Parathyroid adenoma (tissue), 2 donors: ENCODE measurements around the gene ENTPD8.

Experiments
- H2AFZ ChIP-seq: fragments of 300-600 bp; sonication (generic); one replicate; pipeline ENCODE4 v1.7.0; 2017; ENCODE audit warnings: antibody characterized with exemption, mild to moderate bottlenecking
- H3K27ac ChIP-seq: fragments of 300-600 bp; sonication (generic); one replicate; pipeline ENCODE4 v1.7.0; 2017
- H3K27me3 ChIP-seq: fragments of 300-600 bp; sonication (generic); one replicate; pipeline ENCODE4 v1.7.0; 2017; ENCODE audit warnings: low read length; ENCODE audit not compliant: control insufficient read depth, insufficient read depth
- H3K36me3 ChIP-seq: fragments of 300-600 bp; sonication (generic); one replicate; pipeline ENCODE4 v1.7.0; 2017; ENCODE audit warnings: low read length; ENCODE audit not compliant: control insufficient read depth, insufficient read depth
- H3K4me1 ChIP-seq: fragments of 300-600 bp; sonication (generic); one replicate; pipeline ENCODE4 v1.7.0; 2017; ENCODE audit warnings: control low read depth
- H3K4me2 ChIP-seq: fragments of 300-600 bp; sonication (generic); one replicate; pipeline ENCODE4 v1.7.0; 2017; ENCODE audit warnings: low read length
- H3K4me3 ChIP-seq: fragments of 300-600 bp; sonication (generic); one replicate; pipeline ENCODE4 v1.7.0; 2017; ENCODE audit warnings: low read depth, low read length
- H3K79me2 ChIP-seq: fragments of 300-600 bp; sonication (generic); one replicate; pipeline ENCODE4 v1.7.0; 2017; ENCODE audit warnings: control low read depth
- H3K9ac ChIP-seq: fragments of 300-600 bp; sonication (generic); one replicate; pipeline ENCODE4 v1.7.0; 2017; ENCODE audit warnings: mild to moderate bottlenecking
- H3K9me3 ChIP-seq: fragments of 300-600 bp; sonication (generic); one replicate; pipeline ENCODE4 v1.7.0; 2017; ENCODE audit warnings: low read length; ENCODE audit not compliant: control insufficient read depth
- CTCF ChIP-seq: fragments of 300-600 bp; sonication (generic); IDR thresholded peaks from one replicate; pipeline ENCODE4 v1.7.0; 2017; ENCODE audit warnings: antibody characterized with exemption, mild to moderate bottlenecking
- donor health status: primary hyperparathyroidism.

ENTPD8 gene

GRCh38 chr9:137438591-137439157 is 2.5 kb downstream of the ENTPD8 start:
- H3K36me3 ChIP-seq = no peaks in the 10 kb centered on the region
- no peak overlapping the region for H2AFZ ChIP-seq
- no peaks in the 10 kb centered on the region for H3K79me2 ChIP-seq
- H3K27me3 ChIP-seq = no peaks in the 10 kb centered on the region
- no peak overlapping the region for H3K4me2 ChIP-seq
- no peak overlapping the region for H3K27ac ChIP-seq
- H3K4me3 ChIP-seq = no peak overlapping the region
- no peak for TF ChIP-seq CTCF
- no peak overlapping the region for H3K9ac ChIP-seq
- H3K4me1 ChIP-seq = no peaks in the 10 kb centered on the region
- no peaks in the 10 kb centered on the region for H3K9me3 ChIP-seq

- Histone ChIP-seq H3K9me3 (no peaks in the 10 kb centered on the region), H3K27ac (no peak overlapping the region), H3K36me3 (no peaks in the 10 kb centered on the region), H3K27me3 (no peaks in the 10 kb centered on the region), H2AFZ (no peak overlapping the region), H3K4me3 (no peak overlapping the region), H3K4me2 (no peak overlapping the region), H3K9ac (no peak overlapping the region), H3K4me1 (no peaks in the 10 kb centered on the region), H3K79me2 (no peaks in the 10 kb centered on the region)
- no peak for TF ChIP-seq CTCF
These were observed 3.2 kb downstream of the ENTPD8 start for GRCh38 chr9:137437691-137438590.

DNA sequence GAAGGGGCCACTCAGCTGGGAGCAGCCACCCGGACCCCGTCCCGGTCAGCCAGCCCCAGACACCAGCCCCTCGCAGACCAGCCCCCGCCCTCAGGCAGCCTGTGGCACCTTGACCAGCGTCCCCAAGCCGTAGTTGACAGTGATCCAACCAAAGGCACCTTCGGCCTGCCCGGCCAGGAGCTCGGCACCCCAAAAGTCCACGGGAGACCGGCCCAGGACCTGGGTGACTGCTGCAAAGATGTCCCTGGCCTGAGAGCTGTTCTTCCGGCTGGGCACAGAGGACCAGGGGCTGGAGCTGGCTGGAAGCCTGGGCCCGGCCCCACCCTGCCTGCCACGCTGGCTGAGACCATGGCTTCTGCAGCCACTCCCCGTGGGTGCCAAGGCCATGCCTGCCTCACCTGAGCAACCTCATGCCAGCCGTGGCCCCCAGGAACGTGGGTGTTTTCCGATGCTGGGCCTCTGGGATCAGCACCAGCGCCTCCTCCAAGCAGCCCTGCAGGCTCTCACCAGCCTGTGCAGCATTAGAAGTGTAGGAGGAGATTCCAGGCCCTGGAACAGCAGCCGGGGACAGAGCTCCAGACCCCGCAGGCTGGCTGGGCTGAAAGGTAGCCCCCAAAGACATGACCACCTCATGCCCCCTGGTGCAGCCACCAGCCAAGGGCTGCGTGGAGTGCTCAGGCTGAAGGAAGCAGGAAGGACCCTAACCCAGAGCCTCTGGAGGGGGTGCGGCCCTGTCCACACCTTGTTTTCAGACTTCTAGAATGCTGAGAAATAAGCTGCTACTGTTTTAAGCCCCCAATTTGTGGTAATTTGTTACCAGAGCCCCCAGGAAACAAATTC is 4.2 kb downstream of the ENTPD8 start:
- no peaks in the 10 kb centered on the region for H3K4me1 ChIP-seq
- H3K36me3 ChIP-seq = no peaks in the 10 kb centered on the region
- no peak overlapping the region for H2AFZ ChIP-seq
- TF ChIP-seq CTCF = no peak
- H3K27me3 ChIP-seq = no peaks in the 10 kb centered on the region
- no peak overlapping the region for H3K9ac ChIP-seq
- H3K9me3 ChIP-seq = no peaks in the 10 kb centered on the region
- H3K79me2 ChIP-seq = no peaks in the 10 kb centered on the region
- no peak overlapping the region for H3K4me3 ChIP-seq
- no peak overlapping the region for H3K27ac ChIP-seq
- no peak overlapping the region for H3K4me2 ChIP-seq

DNA sequence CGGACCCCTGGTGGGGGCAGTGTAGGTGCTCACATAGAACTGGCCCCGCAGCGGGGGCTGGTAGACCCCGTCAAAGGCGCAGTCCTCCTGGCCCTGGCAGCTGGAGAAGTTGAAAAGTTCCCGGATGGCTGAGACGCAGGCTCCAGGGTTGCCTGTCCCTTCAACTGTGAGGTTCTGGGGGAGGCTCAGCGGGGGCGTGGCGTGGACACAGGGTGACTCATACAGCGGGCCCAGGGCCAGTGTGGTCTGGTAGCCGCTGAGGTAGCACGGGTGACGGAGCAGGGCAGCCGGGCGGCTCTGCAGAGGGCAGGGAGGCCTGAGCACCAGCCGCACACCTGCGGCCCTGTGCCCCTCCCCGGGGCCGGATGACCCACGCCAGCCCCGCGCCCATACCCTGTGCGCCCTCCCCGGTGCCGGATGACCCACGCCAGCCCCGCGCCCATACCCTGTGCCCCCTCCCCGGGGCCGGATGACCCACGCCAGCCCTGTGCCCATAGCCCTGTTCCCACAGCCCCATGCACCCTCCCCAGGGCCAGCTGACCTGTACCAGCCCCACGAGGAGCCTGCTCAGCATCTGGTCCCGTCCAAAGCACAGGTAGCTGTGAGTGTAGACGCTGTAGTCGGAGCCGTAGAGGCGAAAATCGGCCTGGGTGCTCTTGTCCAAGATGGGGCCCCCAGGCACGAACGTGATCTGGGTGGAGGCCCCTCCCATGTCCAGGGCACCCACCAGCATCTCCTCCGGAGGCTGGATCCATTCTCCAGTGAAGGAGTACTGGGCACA is 5.0 kb downstream of the ENTPD8 start:
- Histone ChIP-seq H3K9me3 (no peaks in the 10 kb centered on the region), H3K4me1 (no peaks in the 10 kb centered on the region), H3K79me2 (no peaks in the 10 kb centered on the region), H2AFZ (no peak overlapping the region), H3K27ac (no peak overlapping the region), H3K4me3 (no peak overlapping the region), H3K4me2 (peak overlapping the region; percentile 22), H3K9ac (no peak overlapping the region), H3K27me3 (no peaks in the 10 kb centered on the region), H3K36me3 (no peaks in the 10 kb centered on the region)
- TF ChIP-seq CTCF = no peak
